PC-3 (cell line): ENCODE measurements around the gene PLPP7. TPM values are rescaled to one million over a fixed set of nuclear protein-coding genes. Genes with fewer than 3 reads are reported as not detected.

ENCODE experiments used
- ATAC-seq: fragments of 200-7000 bp; cut with Tn5 transposase; 2 replicates; pipeline ENCODE4 v1.9.1; 2020; ENCODE audit warnings: mild to moderate bottlenecking, moderate library complexity
- BruUV-seq: library from RNA; stranded (reverse); fragments of 400-500 nt; replicated peaks from 2 replicates; lab custom pipeline; 2021; lab: Mats Ljungman, UMichigan
- CTCF ChIA-PET: fragments of 300-600 bp; sonication (Branson Sonifier 250); formaldehyde crosslinking; loops from one replicate; lab custom pipeline; 2022; ENCODE audit warnings: antibody characterized with exemption; lab: Charles Lee
- POLR2A ChIA-PET: fragments of 300-600 bp; sonication (Branson Sonifier 250); formaldehyde crosslinking; loops from one replicate; lab custom pipeline; 2022; ENCODE audit warnings: antibody characterized with exemption; ENCODE audit not compliant: unreplicated experiment; lab: Charles Lee
- DNase-seq: peaks from one replicate; pipeline ENCODE4 v3.0.0-alpha.2; 2015
- H2AFZ ChIP-seq: fragments of 300-600 bp; sonication (generic); 2 replicates; pipeline ENCODE4 v1.6.0; 2016; ENCODE audit warnings: antibody characterized with exemption, low read length
- H3F3A ChIP-seq: fragments of 300-600 bp; sonication (generic); one replicate; pipeline ENCODE4 v1.6.0; 2017; ENCODE audit warnings: antibody characterized with exemption, low read length, control low read depth, mild to moderate bottlenecking; ENCODE audit not compliant: unreplicated experiment
- H3K27ac ChIP-seq: fragments of 300-600 bp; sonication (generic); 2 replicates; pipeline ENCODE4 v1.5.1; 2016; ENCODE audit warnings: mild to moderate bottlenecking, low read length
- H3K27me3 ChIP-seq: fragments of 300-600 bp; sonication (generic); 2 replicates; pipeline ENCODE4 v1.6.1; 2016; ENCODE audit warnings: low read length, mixed read lengths
- H3K36me3 ChIP-seq: fragments of 300-600 bp; sonication (generic); 2 replicates; pipeline ENCODE4 v1.6.1; 2016; ENCODE audit warnings: low read depth, mixed run types, low read length, mixed read lengths
- H3K4me1 ChIP-seq: fragments of 300-600 bp; sonication (generic); 2 replicates; pipeline ENCODE4 v1.5.1; 2016; ENCODE audit warnings: low read length; ENCODE audit not compliant: insufficient read depth
- H3K4me2 ChIP-seq: fragments of 300-600 bp; sonication (generic); 2 replicates; pipeline ENCODE4 v1.6.0; 2016; ENCODE audit warnings: low read length
- H3K4me3 ChIP-seq: fragments of 300-600 bp; sonication (generic); 2 replicates; pipeline ENCODE4 v1.5.1; 2016; ENCODE audit warnings: mild to moderate bottlenecking, low read length, mixed read lengths
- H3K79me2 ChIP-seq: fragments of 300-600 bp; sonication (generic); 2 replicates; pipeline ENCODE4 v1.6.1; 2017; ENCODE audit warnings: low read length, mixed read lengths
- H3K9ac ChIP-seq: fragments of 300-600 bp; sonication (generic); 2 replicates; pipeline ENCODE4 v1.6.0; 2016; ENCODE audit warnings: mild to moderate bottlenecking, low read length
- H3K9me2 ChIP-seq: fragments of 300-600 bp; sonication (generic); replicated peaks from 2 replicates; pipeline ENCODE4 v1.6.1; 2016; ENCODE audit warnings: mixed run types, low read length, mixed read lengths
- H3K9me3 ChIP-seq: fragments of 300-600 bp; sonication (generic); 2 replicates; pipeline ENCODE4 v1.6.1; 2016; ENCODE audit warnings: low read length, mixed read lengths
- H4K20me1 ChIP-seq: fragments of 300-600 bp; sonication (generic); 2 replicates; pipeline ENCODE4 v1.6.1; 2016; ENCODE audit warnings: low read length, mixed read lengths
- EZH2 ChIP-seq: fragments of 300-600 bp; sonication (generic); IDR thresholded peaks from one replicate; pipeline ENCODE4 v1.6.1; 2017; ENCODE audit warnings: antibody characterized with exemption, mild to moderate bottlenecking, low read length; ENCODE audit not compliant: unreplicated experiment
- EZH2phosphoT487 ChIP-seq: fragments of 300-600 bp; sonication (generic); IDR thresholded peaks from 2 replicates; pipeline ENCODE4 v1.6.1; 2018; ENCODE audit warnings: mild to moderate bottlenecking, antibody characterized with exemption, low read length, borderline replicate concordance
- intact Hi-C: fragments of 100-400 bp; cut with micrococcal nuclease; formaldehyde crosslinking; loops from 2 replicates; pipeline ENCODE4 v1.9.0; 2023
- total RNA-seq: library from RNA; depleted of rRNA; stranded (reverse); fragments of >200 nt; gene quantifications from 2 replicates; pipeline ENCODE4 v1.2.3, GENCODE V29; 2014
- TF ChIP-seq, protein P1 (sequence below): fragments of 300-600 bp; sonication (generic); conservative IDR thresholded peaks from 2 replicates; pipeline ENCODE4 v1.5.1; 2017; ENCODE audit warnings: antibody characterized with exemption, low read depth, mild to moderate bottlenecking, low read length

Gene PLPP7
- total RNA-seq, 1 experiment from 2014 or later: not detected

DNA sequence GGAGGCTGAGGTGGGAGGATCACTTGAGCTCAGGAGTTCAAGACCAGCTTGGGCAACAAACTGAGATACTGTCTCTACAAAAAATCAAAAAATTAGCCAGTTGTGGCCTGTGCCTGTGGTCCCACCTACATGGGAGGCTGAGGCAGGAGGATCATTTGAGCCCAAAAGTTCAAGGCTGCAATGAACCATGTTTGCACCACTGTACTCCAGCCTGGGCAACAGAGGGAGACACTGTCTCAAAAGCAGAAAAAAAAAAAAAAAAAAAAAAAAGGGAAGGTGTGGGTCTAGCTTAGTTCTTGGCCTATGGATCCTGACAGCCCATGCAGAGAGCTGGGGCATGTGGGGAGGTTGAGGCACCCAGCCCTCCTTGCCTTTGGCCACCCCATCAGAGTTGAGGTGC lies 10.9 kb downstream of the PLPP7 start:
- TF ChIP-seq, protein P1, sequence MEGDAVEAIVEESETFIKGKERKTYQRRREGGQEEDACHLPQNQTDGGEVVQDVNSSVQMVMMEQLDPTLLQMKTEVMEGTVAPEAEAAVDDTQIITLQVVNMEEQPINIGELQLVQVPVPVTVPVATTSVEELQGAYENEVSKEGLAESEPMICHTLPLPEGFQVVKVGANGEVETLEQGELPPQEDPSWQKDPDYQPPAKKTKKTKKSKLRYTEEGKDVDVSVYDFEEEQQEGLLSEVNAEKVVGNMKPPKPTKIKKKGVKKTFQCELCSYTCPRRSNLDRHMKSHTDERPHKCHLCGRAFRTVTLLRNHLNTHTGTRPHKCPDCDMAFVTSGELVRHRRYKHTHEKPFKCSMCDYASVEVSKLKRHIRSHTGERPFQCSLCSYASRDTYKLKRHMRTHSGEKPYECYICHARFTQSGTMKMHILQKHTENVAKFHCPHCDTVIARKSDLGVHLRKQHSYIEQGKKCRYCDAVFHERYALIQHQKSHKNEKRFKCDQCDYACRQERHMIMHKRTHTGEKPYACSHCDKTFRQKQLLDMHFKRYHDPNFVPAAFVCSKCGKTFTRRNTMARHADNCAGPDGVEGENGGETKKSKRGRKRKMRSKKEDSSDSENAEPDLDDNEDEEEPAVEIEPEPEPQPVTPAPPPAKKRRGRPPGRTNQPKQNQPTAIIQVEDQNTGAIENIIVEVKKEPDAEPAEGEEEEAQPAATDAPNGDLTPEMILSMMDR: no peak
- TF ChIP-seq EZH2phosphoT487 (no peak), EZH2 (no peak)
- POLR2A ChIA-PET: no interaction called here
- Histone ChIP-seq H3K36me3 (no peaks in the 10 kb centered on the region), H3K4me2 (no peak overlapping the region), H4K20me1 (no peaks in the 10 kb centered on the region), H3K9me3 (no peaks in the 10 kb centered on the region), H2AFZ (no peak overlapping the region), H3K9ac (no peak overlapping the region), H3K27me3 (no peaks in the 10 kb centered on the region), H3F3A (no peaks in the 10 kb centered on the region), H3K9me2 (no peaks in the 10 kb centered on the region), H3K27ac (no peak overlapping the region), H3K4me3 (no peak overlapping the region), H3K4me1 (no peaks in the 10 kb centered on the region), H3K79me2 (no peaks in the 10 kb centered on the region)
- no TSS peak for BruUV-seq
- intact Hi-C loops: no loop called here
- DNase-seq (no peak), ATAC-seq (no peak)
- CTCF ChIA-PET: no interaction called here

DNA sequence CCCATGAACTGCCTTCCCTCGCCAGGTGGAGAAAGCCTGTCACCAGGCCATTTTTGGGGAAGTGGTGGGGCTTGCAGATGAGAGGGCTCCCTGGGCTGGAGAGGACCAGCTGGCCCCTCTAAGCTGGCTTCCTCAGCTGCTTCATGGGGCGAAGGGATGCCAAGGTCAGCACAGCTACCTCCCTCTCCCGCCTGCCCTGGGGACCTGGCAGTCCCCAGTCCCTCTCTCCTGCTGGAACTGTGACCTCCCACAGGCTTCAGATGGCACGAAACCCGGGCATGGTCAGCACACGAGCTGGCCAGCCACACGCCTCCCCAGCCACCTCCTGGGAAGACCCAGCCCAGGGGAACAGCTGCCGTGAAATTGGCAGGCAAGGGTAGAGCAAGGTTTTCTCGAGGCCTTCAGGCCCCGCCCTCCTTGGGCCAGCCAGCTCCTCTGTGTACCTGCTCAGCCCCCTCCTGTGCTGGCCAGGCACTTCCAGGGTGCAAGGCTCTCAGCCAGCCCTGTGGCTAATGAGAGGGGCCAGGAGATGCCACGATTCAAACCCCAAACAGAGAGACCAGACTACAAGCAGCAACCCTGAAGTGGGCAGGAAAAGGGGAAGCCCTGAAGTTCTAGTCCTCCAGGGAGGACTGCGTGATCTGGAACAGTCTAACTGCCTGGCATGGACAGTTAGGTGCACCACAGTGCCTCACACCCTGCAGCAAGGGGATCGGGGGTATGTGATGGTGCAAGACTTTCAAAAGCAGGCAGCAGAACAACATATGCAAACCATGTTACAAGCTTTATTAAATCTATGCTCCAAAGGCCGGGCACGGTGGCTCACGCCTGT lies 12.9 kb downstream of the PLPP7 start:
- Histone ChIP-seq H3K9ac (no peak overlapping the region), H3K9me3 (no peaks in the 10 kb centered on the region), H3K36me3 (no peaks in the 10 kb centered on the region), H3K27ac (no peak overlapping the region), H3K79me2 (no peaks in the 10 kb centered on the region), H2AFZ (no peak overlapping the region), H3K4me2 (no peak overlapping the region), H3K9me2 (no peaks in the 10 kb centered on the region), H3K4me1 (no peaks in the 10 kb centered on the region), H3F3A (no peaks in the 10 kb centered on the region), H4K20me1 (no peaks in the 10 kb centered on the region), H3K27me3 (no peaks in the 10 kb centered on the region), H3K4me3 (no peak overlapping the region)
- no peak; the same call in 1 of the 2 replicates for ATAC-seq
- TF ChIP-seq EZH2 (no peak), EZH2phosphoT487 (no peak)
- TF ChIP-seq, protein P1: no peak
- no peak for DNase-seq
- POLR2A ChIA-PET: no interaction called here
- intact Hi-C loops: no loop called here
- BruUV-seq: no TSS peak
- CTCF ChIA-PET: interaction anchor here (0.7 kb wide), 1 partner anchor 48 kb away, joined by 5 read pairs; no protein-coding TSS in a partner anchor
